HG03060 (cell line): ENCODE results near the gene PPP3CA.
"Not testable (repeated sequence)": the region's sequence is repeated elsewhere in the genome, so short reads cannot be mapped to it uniquely, and the experiment has no call there.

Source experiments
- ATAC-seq: cut with Tn5 transposase; IDR thresholded peaks from one replicate; pipeline ENCODE4 v1.9.1; 2021; ENCODE audit warnings: low read depth, moderate number of reproducible peaks; ENCODE audit not compliant: unreplicated experiment

The PPP3CA gene

GRCh38 chr4:101115887-101116286, 231.4 kb downstream of the PPP3CA start:
- ATAC-seq, result no peak

- no peak for ATAC-seq
Observed at GRCh38 chr4:101114936-101115372, 232.4 kb downstream of the PPP3CA start.

- no peak for ATAC-seq
Observed at GRCh38 chr4:101104312-101105052, 242.8 kb downstream of the PPP3CA start.

- ATAC-seq, result peak; percentile 91
Observed at GRCh38 chr4:101103381-101104142, 243.8 kb downstream of the PPP3CA start.

- no peak for ATAC-seq
Observed at GRCh38 chr4:101102114-101102742, 245.1 kb downstream of the PPP3CA start.

- ATAC-seq, result no peak
Observed at GRCh38 chr4:101101072-101101471, 246.3 kb downstream of the PPP3CA start.

GRCh38 chr4:101098666-101099400, 248.5 kb downstream of the PPP3CA start:
- ATAC-seq, result no peak

- not testable (repeated sequence) for ATAC-seq
Observed at GRCh38 chr4:101092609-101093008, 254.7 kb downstream of the PPP3CA start.

- no peak for ATAC-seq
Observed at GRCh38 chr4:101089168-101089567, 258.2 kb downstream of the PPP3CA start.

- no peak for ATAC-seq
Observed at GRCh38 chr4:101086801-101087586, 260.3 kb downstream of the PPP3CA start.

- ATAC-seq, result no peak
Observed at GRCh38 chr4:101083131-101083530, 264.2 kb downstream of the PPP3CA start.

- no peak for ATAC-seq
Observed at GRCh38 chr4:101081695-101082369, 265.5 kb downstream of the PPP3CA start.

- no peak for ATAC-seq
Observed at GRCh38 chr4:101081166-101081565, 266.2 kb downstream of the PPP3CA start.

- no peak for ATAC-seq
Observed at GRCh38 chr4:101078950-101079349, 268.4 kb downstream of the PPP3CA start.

GRCh38 chr4:101076032-101076431, 271.3 kb downstream of the PPP3CA start:
- ATAC-seq, result no peak

- no peak for ATAC-seq
Observed at GRCh38 chr4:101075536-101075935, 271.8 kb downstream of the PPP3CA start.

GRCh38 chr4:101074326-101074725, 273.0 kb downstream of the PPP3CA start:
- ATAC-seq, result no peak

GRCh38 chr4:101071241-101071640, 276.1 kb downstream of the PPP3CA start:
- ATAC-seq, result no peak

GRCh38 chr4:101068115-101068514, 279.2 kb downstream of the PPP3CA start:
- ATAC-seq, result no peak
